Measurements from ENCODE around the gene SRP68.

SRP68 gene

DNA sequence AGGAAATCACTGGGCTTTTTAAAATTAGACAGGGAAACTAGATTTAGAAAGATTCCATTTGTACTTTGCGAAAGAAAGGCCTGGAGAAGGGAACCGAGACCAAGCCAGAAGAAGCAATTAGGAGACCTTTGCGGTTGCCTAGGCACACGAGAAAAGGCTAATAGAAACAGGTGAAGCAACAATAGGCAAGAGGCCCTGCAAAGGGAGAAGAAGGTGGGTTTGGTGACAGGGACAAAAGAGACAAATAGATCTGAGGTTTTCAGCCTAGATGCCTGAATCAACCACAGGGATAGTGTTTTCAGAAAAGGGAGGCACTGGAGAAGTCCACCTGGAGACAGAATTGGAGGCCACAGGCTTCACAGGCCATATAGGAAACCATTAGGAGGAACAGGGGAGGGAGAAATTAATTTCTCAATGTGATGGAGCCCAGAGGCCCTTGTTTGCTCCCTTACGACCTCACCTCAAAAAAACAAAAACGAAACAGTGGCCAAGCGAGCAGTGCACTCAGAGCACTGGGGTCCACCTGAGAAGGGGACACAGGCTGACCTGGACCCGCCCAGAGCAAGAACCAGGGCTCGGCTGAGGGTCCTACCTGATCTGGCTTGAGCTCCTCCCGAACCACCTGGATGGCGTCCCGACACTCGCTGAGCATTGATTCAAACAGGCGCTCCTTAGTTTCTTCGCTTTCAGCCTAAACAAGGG lies 22.3 kb downstream of the SRP68 start:
- CTCF ChIA-PET, result interaction anchor here (1.4 to 1.8 kb wide), 3 partner anchors 12 to 36 kb away, joined by 5 to 9 read pairs (median 6); no protein-coding TSS in a partner anchor
- Histone ChIP-seq H3K36me3 (ENCODE audit: control insufficient read depth in 2 of 2, insufficient read depth in 1 of 2, low read length in 2 of 2) (peaks cover 62 to 94% of the 10 kb centered on the region in 2 experiments), H3K27ac (ENCODE audit: extremely low read depth, low read depth, low read length) (no peak overlapping the region), H3K4me3 (ENCODE audit: low read depth, low read length) (no peak overlapping the region), H3K9me3 (ENCODE audit: control insufficient read depth, insufficient read depth, low read depth, low read length) (no peaks in the 10 kb centered on the region), H3K4me1 (ENCODE audit: control insufficient read depth, insufficient read depth, low read length) (peaks cover 5% of the 10 kb centered on the region)
- TF ChIP-seq ZNF19 (tag by site-specific recombination; IDR thresholded peaks at IDR 0.05; ENCODE audit: low read depth) (no peak), GLIS2 (tag by site-specific recombination; IDR thresholded peaks at IDR 0.05) (no peak), BCL11A (tag by site-specific recombination; IDR thresholded peaks at IDR 0.05; ENCODE audit: low read depth) (no peak), SCRT2 (tag by site-specific recombination; IDR thresholded peaks at IDR 0.05) (0 out of 2 replicates have a peak, but pooled peaks have one; percentile 30)
- TF ChIP-seq, protein P1, sequence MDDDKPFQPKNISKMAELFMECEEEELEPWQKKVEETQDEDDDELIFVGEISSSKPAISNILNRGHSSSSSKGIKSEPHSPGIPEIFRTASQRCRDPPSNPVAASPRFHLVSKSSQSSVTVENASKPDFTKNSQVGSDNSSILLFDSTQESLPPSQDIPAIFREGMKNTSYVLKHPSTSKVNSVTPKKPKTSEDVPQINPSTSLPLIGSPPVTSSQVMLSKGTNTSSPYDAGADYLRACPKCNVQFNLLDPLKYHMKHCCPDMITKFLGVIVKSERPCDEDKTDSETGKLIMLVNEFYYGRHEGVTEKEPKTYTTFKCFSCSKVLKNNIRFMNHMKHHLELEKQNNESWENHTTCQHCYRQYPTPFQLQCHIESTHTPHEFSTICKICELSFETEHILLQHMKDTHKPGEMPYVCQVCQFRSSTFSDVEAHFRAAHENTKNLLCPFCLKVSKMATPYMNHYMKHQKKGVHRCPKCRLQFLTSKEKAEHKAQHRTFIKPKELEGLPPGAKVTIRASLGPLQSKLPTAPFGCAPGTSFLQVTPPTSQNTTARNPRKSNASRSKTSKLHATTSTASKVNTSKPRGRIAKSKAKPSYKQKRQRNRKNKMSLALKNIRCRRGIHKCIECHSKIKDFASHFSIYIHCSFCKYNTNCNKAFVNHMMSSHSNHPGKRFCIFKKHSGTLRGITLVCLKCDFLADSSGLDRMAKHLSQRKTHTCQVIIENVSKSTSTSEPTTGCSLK (tag by site-specific recombination; IDR thresholded peaks at IDR 0.05), result no peak
- TF ChIP-seq, protein P2, sequence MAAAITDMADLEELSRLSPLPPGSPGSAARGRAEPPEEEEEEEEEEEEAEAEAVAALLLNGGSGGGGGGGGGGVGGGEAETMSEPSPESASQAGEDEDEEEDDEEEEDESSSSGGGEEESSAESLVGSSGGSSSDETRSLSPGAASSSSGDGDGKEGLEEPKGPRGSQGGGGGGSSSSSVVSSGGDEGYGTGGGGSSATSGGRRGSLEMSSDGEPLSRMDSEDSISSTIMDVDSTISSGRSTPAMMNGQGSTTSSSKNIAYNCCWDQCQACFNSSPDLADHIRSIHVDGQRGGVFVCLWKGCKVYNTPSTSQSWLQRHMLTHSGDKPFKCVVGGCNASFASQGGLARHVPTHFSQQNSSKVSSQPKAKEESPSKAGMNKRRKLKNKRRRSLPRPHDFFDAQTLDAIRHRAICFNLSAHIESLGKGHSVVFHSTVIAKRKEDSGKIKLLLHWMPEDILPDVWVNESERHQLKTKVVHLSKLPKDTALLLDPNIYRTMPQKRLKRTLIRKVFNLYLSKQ (tag by site-specific recombination; IDR thresholded peaks at IDR 0.05; ENCODE audit: borderline replicate concordance), result no peak
- POLR2A ChIA-PET, result interaction anchor here (1.2 kb wide), 1 partner anchor 21 kb away, joined by 3 read pairs; no protein-coding TSS in a partner anchor

DNA sequence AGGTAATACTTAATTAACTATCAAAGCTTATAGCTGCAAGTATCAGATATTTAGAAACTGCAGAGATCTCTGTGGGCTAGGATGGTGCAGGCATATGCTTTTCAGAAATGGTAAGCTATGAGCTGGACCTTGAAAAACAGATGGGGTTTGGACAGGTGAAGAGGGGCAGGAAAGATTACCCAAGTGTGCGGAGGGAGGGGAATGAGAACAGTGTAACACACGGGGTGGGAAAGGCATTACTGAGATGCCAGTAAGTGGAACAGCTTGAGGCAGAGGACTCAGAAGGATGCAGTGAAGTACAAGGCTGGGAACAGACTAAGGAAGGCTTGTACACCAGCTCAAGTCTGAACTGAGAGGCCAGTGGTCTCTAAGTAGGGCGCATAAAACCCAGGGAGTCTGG lies 23.1 kb downstream of the SRP68 start:
- ChIA-PET POLR2A (interaction anchor here (1.2 kb wide), 1 partner anchor 22 kb away, joined by 3 read pairs; no protein-coding TSS in a partner anchor), CTCF (interaction anchor here (0.6 to 1.8 kb wide), 3 partner anchors 11 to 400 kb away, joined by 3 to 9 read pairs (median 5); no protein-coding TSS in a partner anchor)
- no peak overlapping the region for H3K4me3 ChIP-seq (ENCODE audit: low read depth, low read length)
- no peaks in the 10 kb centered on the region for H3K9me3 ChIP-seq (ENCODE audit: control insufficient read depth, insufficient read depth, low read depth, low read length)
- H3K4me1 ChIP-seq (ENCODE audit: control insufficient read depth, insufficient read depth, low read length), result peaks cover 5% of the 10 kb centered on the region
- H3K27ac ChIP-seq (ENCODE audit: extremely low read depth, low read depth, low read length), result no peak overlapping the region
- TF ChIP-seq, protein P3, sequence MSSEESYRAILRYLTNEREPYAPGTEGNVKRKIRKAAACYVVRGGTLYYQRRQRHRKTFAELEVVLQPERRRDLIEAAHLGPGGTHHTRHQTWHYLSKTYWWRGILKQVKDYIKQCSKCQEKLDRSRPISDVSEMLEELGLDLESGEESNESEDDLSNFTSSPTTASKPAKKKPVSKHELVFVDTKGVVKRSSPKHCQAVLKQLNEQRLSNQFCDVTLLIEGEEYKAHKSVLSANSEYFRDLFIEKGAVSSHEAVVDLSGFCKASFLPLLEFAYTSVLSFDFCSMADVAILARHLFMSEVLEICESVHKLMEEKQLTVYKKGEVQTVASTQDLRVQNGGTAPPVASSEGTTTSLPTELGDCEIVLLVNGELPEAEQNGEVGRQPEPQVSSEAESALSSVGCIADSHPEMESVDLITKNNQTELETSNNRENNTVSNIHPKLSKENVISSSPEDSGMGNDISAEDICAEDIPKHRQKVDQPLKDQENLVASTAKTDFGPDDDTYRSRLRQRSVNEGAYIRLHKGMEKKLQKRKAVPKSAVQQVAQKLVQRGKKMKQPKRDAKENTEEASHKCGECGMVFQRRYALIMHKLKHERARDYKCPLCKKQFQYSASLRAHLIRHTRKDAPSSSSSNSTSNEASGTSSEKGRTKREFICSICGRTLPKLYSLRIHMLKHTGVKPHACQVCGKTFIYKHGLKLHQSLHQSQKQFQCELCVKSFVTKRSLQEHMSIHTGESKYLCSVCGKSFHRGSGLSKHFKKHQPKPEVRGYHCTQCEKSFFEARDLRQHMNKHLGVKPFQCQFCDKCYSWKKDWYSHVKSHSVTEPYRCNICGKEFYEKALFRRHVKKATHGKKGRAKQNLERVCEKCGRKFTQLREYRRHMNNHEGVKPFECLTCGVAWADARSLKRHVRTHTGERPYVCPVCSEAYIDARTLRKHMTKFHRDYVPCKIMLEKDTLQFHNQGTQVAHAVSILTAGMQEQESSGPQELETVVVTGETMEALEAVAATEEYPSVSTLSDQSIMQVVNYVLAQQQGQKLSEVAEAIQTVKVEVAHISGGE (tag by site-specific recombination; conservative IDR thresholded peaks at IDR 0.05; ENCODE audit: low read depth), result peak; percentile 85
- TF ChIP-seq RBAK (tag by site-specific recombination; IDR thresholded peaks at IDR 0.05) (no peak), ZNF341 (tag by site-specific recombination; IDR thresholded peaks at IDR 0.05; ENCODE audit: low read depth) (peak; percentile 70)
- H3K36me3 ChIP-seq (ENCODE audit: control insufficient read depth in 2 of 2, insufficient read depth in 1 of 2, low read length in 2 of 2), result peaks cover 62 to 95% of the 10 kb centered on the region in 2 experiments

DNA sequence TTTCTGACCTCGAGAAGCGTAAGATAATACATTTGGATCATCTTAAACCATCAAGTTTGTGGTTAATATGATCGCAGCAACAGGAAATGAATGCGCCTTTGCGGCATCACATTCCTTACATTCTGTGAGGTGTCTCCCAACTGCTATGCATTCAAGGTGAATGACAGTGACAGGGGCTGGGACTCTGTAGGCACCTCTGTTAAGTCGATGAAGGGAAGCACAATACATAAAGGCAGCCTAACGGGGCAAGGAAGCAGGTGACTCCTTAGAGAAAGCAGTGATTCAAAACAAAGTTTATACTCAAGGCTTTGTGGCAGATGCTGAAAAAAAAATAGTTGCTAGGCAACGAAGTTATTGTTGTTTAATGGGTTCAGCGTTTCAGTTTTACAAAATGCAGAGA lies 23.6 kb downstream of the SRP68 start:
- Histone ChIP-seq H3K27ac (ENCODE audit: extremely low read depth, low read depth, low read length) (no peak overlapping the region), H3K4me3 (ENCODE audit: low read depth, low read length) (no peak overlapping the region), H3K4me1 (ENCODE audit: control insufficient read depth, insufficient read depth, low read length) (peaks cover 1% of the 10 kb centered on the region), H3K36me3 (ENCODE audit: control insufficient read depth in 2 of 2, insufficient read depth in 1 of 2, low read length in 2 of 2) (peaks cover 67 to 95% of the 10 kb centered on the region in 2 experiments), H3K9me3 (ENCODE audit: control insufficient read depth, insufficient read depth, low read depth, low read length) (no peaks in the 10 kb centered on the region)
- ChIA-PET POLR2A (interaction anchor here (1.2 kb wide), 1 partner anchor 23 kb away, joined by 3 read pairs; no protein-coding TSS in a partner anchor), CTCF (interaction anchor here (0.6 to 1.8 kb wide), 2 partner anchors 35 to 643 kb away, joined by 3 to 9 read pairs; partner anchors contain the start of gene GRB2)
- no peak for TF ChIP-seq ZNF785 (tag by site-specific recombination; IDR thresholded peaks at IDR 0.05)
- TF ChIP-seq GLIS1 (tag by site-specific recombination; IDR thresholded peaks at IDR 0.05), result no peak
- TF ChIP-seq ZNF16 (tag by site-specific recombination; IDR thresholded peaks at IDR 0.05; ENCODE audit: low read depth), result no peak
- no peak for TF ChIP-seq ZNF510 (tag by site-specific recombination; IDR thresholded peaks at IDR 0.05; ENCODE audit: insufficient replicate concordance)
- TF ChIP-seq, protein P4, sequence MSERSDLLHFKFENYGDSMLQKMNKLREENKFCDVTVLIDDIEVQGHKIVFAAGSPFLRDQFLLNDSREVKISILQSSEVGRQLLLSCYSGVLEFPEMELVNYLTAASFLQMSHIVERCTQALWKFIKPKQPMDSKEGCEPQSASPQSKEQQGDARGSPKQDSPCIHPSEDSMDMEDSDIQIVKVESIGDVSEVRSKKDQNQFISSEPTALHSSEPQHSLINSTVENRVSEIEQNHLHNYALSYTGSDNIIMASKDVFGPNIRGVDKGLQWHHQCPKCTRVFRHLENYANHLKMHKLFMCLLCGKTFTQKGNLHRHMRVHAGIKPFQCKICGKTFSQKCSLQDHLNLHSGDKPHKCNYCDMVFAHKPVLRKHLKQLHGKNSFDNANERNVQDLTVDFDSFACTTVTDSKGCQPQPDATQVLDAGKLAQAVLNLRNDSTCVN (tag by site-specific recombination; optimal IDR thresholded peaks at IDR 0.05), result no peak
- TF ChIP-seq SP3 (tag by site-specific recombination; IDR thresholded peaks at IDR 0.05), result no peak
- TF ChIP-seq ZNF626 (tag by site-specific recombination; IDR thresholded peaks at IDR 0.05), result no peak
- no peak for TF ChIP-seq ZEB2 (tag by site-specific recombination; IDR thresholded peaks at IDR 0.05)

Measured in HEK293 (cell line).